Epithelial cell of esophagus (primary cell): Measurements from ENCODE around the gene ZMIZ1.

ENCODE experiments used
- DNase-seq: peaks from one replicate; pipeline ENCODE4 v3.0.0; 2010; ENCODE audit warnings: low read depth
- H3K4me3 ChIP-seq: 2 replicates; pipeline ENCODE4 v1.5.1; 2011; ENCODE audit warnings: mild to moderate bottlenecking, low read length, control low read depth
- CTCF ChIP-seq: IDR thresholded peaks from 2 replicates; pipeline ENCODE4 v1.5.1; 2011; ENCODE audit warnings: low read depth, mild to moderate bottlenecking, low read length, control low read depth, inconsistent platforms; ENCODE audit not compliant: insufficient read depth; ENCODE audit errors: missing control alignments

ZMIZ1 gene

GRCh38 chr10:79304479-79305087, 235.8 kb downstream of the ZMIZ1 start:
- no peak overlapping the region for H3K4me3 ChIP-seq
- TF ChIP-seq CTCF: no peak
- DNase-seq: peak; percentile 62

GRCh38 chr10:79305515-79305914, 236.7 kb downstream of the ZMIZ1 start:
- H3K4me3 ChIP-seq: no peak overlapping the region
- TF ChIP-seq CTCF: no peak
- no peak for DNase-seq

- DNase-seq: no peak
- no peak overlapping the region for H3K4me3 ChIP-seq
- no peak for TF ChIP-seq CTCF
Measured at GRCh38 chr10:79305988-79306387, 237.2 kb downstream of the ZMIZ1 start.

GRCh38 chr10:79306644-79307220, 238.0 kb downstream of the ZMIZ1 start:
- TF ChIP-seq CTCF: no peak
- DNase-seq: no peak
- H3K4me3 ChIP-seq: no peak overlapping the region

GRCh38 chr10:79308016-79308415, 239.2 kb downstream of the ZMIZ1 start:
- DNase-seq: no peak
- no peak for TF ChIP-seq CTCF
- no peak overlapping the region for H3K4me3 ChIP-seq

- no peak overlapping the region for H3K4me3 ChIP-seq
- TF ChIP-seq CTCF: no peak
- DNase-seq: no peak
Measured at GRCh38 chr10:79308969-79309665, 240.4 kb downstream of the ZMIZ1 start.

- no peak for TF ChIP-seq CTCF
- DNase-seq: no peak
- H3K4me3 ChIP-seq: no peak overlapping the region
Measured at GRCh38 chr10:79310200-79310865, 241.6 kb downstream of the ZMIZ1 start.
